BE2C (cell line): ENCODE results near the gene RCVRN. TPM values are rescaled to one million over a fixed set of nuclear protein-coding genes. Genes with fewer than 3 reads are reported as not detected.

ENCODE experiments used
- DNase-seq: peaks from one replicate; pipeline ENCODE4 v3.0.0-alpha.2; 2020
- H3K27me3 ChIP-seq: fragments of 250-450 bp; sonication (Bioruptor Pico); 2 replicates; pipeline ENCODE4 v1.5.1; 2020; ENCODE audit warnings: mild to moderate bottlenecking
- H3K36me3 ChIP-seq: fragments of 250-450 bp; sonication (Bioruptor Pico); 2 replicates; pipeline ENCODE4 v1.5.1; 2020; ENCODE audit warnings: mild to moderate bottlenecking
- H3K4me1 ChIP-seq: fragments of 250-450 bp; sonication (Bioruptor Pico); 2 replicates; pipeline ENCODE4 v1.5.1; 2020
- H3K4me3 ChIP-seq: 2 replicates; pipeline ENCODE4 v1.5.1; 2011; ENCODE audit warnings: low read depth, low read length
- H3K9me3 ChIP-seq: fragments of 250-450 bp; sonication (Bioruptor Pico); 2 replicates; pipeline ENCODE4 v1.5.1; 2020
- CTCF ChIP-seq: IDR thresholded peaks from 2 replicates; pipeline ENCODE4 v1.5.1; 2012; ENCODE audit warnings: mild to moderate bottlenecking, low read depth, low read length
- polyA plus RNA-seq: library from polyadenylated mRNA; unstranded; fragments of >200 nt; gene quantifications from one replicate; pipeline ENCODE4 v1.2.1, GENCODE V29; 2012; ENCODE audit warnings: low read depth, missing spikeins; ENCODE audit not compliant: insufficient read length, insufficient read depth

The RCVRN gene
- polyA plus RNA-seq = not detected

GRCh38 chr17:9905078-9905415 lies at the start of gene RCVRN:
Gene RCVRN, minus strand, starts transcription at chr17:9905271. Its CDS starts 91 bp downstream, at chr17:9905180.
- H3K4me3 ChIP-seq = no peak within 1 kb of the TSS
- H3K27me3 ChIP-seq = no peaks in the 10 kb centered on the region
- no peaks in the 10 kb centered on the region for H3K36me3 ChIP-seq
- TF ChIP-seq CTCF = no peak
- no peaks in the 10 kb centered on the region for H3K9me3 ChIP-seq
- DNase-seq = no peak
- H3K4me1 ChIP-seq = no peaks in the 10 kb centered on the region

- no peak for TF ChIP-seq CTCF
- Histone ChIP-seq H3K9me3 (no peaks in the 10 kb centered on the region), H3K36me3 (no peaks in the 10 kb centered on the region), H3K27me3 (no peaks in the 10 kb centered on the region), H3K4me3 (no peak overlapping the region), H3K4me1 (no peaks in the 10 kb centered on the region)
- DNase-seq = no peak
These were observed 48.4 kb upstream of the RCVRN start for GRCh38 chr17:9953492-9953891.

- Histone ChIP-seq H3K4me3 (no peak overlapping the region), H3K4me1 (no peaks in the 10 kb centered on the region), H3K9me3 (no peaks in the 10 kb centered on the region), H3K36me3 (no peaks in the 10 kb centered on the region), H3K27me3 (no peaks in the 10 kb centered on the region)
- no peak for DNase-seq
- no peak for TF ChIP-seq CTCF
These were observed 46.7 kb upstream of the RCVRN start for GRCh38 chr17:9951803-9952202.

GRCh38 chr17:9948928-9949327 lies 43.9 kb upstream of the RCVRN start:
- Histone ChIP-seq H3K9me3 (no peaks in the 10 kb centered on the region), H3K4me3 (no peak overlapping the region), H3K27me3 (no peaks in the 10 kb centered on the region), H3K36me3 (no peaks in the 10 kb centered on the region), H3K4me1 (no peaks in the 10 kb centered on the region)
- no peak for TF ChIP-seq CTCF
- DNase-seq = no peak

- no peaks in the 10 kb centered on the region for H3K4me1 ChIP-seq
- no peaks in the 10 kb centered on the region for H3K27me3 ChIP-seq
- no peak overlapping the region for H3K4me3 ChIP-seq
- H3K36me3 ChIP-seq = no peaks in the 10 kb centered on the region
- no peak for DNase-seq
- TF ChIP-seq CTCF = no peak
- H3K9me3 ChIP-seq = no peaks in the 10 kb centered on the region
These were observed 39.6 kb upstream of the RCVRN start for GRCh38 chr17:9944704-9945103.

GRCh38 chr17:9943343-9943742 lies 38.3 kb upstream of the RCVRN start:
- Histone ChIP-seq H3K36me3 (no peaks in the 10 kb centered on the region), H3K9me3 (no peaks in the 10 kb centered on the region), H3K27me3 (no peaks in the 10 kb centered on the region), H3K4me3 (no peak overlapping the region), H3K4me1 (no peaks in the 10 kb centered on the region)
- no peak for DNase-seq
- TF ChIP-seq CTCF = no peak
